H1 (cell line): Measurements from ENCODE around the gene ISL2. TPM values are rescaled to one million over a fixed set of nuclear protein-coding genes. Genes with fewer than 3 reads are reported as not detected.
"Not testable (repeated sequence)": the region's sequence is repeated elsewhere in the genome, so short reads cannot be mapped to it uniquely, and the experiment has no call there.

Experiments used
- CTCF ChIA-PET: fragments of 300-600 bp; sonication (Branson Sonifier 250); formaldehyde crosslinking; loops from one replicate; lab custom pipeline; 2021; ENCODE audit not compliant: partially characterized antibody; lab: Charles Lee
- POLR2A ChIA-PET: fragments of 300-600 bp; sonication (Branson Sonifier 250); formaldehyde crosslinking; loops from one replicate; lab custom pipeline; 2021; ENCODE audit warnings: inconsistent platforms; ENCODE audit not compliant: partially characterized antibody; lab: Charles Lee
- DNase-seq, 2 experiments: peaks; one replicate each; pipeline versions ENCODE4 v3.0.0 to v3.0.0-alpha.2; 2010 to 2022; ENCODE audit warnings: low spot score in 2 of 2, low read depth in 1 of 2, mixed read lengths in 1 of 2
- FAIRE-seq: peaks from 2 replicates; lab custom pipeline; 2011; peaks lifted over from hg19 to GRCh38; lab: Jason Lieb, UNC
- H2AFZ ChIP-seq: 2 replicates; pipeline ENCODE4 v1.8.1; 2012; ENCODE audit warnings: low read length, inconsistent platforms
- H2AK5ac ChIP-seq: 2 replicates; pipeline ENCODE4 v1.6.1; 2013; ENCODE audit warnings: low read depth, low read length
- H2BK120ac ChIP-seq: replicated peaks from 2 replicates; pipeline ENCODE3; 2013; ENCODE audit warnings: low read depth, low read length, inconsistent platforms
- H2BK12ac ChIP-seq: 2 replicates; pipeline ENCODE4 v1.6.1; 2013; ENCODE audit warnings: low read depth, low read length
- H2BK15ac ChIP-seq: 2 replicates; pipeline ENCODE4 v1.6.1; 2013; ENCODE audit warnings: low read length
- H2BK20ac ChIP-seq: 2 replicates; pipeline ENCODE4 v1.6.1; 2013; ENCODE audit warnings: low read length
- H2BK5ac ChIP-seq: 2 replicates; pipeline ENCODE4 v1.6.1; 2013; ENCODE audit warnings: low read depth, low read length
- H3K14ac ChIP-seq: 2 replicates; pipeline ENCODE4 v1.6.1; 2013; ENCODE audit warnings: inconsistent platforms; ENCODE audit not compliant: insufficient read length
- H3K18ac ChIP-seq: 2 replicates; pipeline ENCODE4 v1.6.1; 2013; ENCODE audit warnings: low read length; ENCODE audit errors: extremely low read depth
- H3K23ac ChIP-seq: 2 replicates; pipeline ENCODE4 v1.6.1; 2013; ENCODE audit warnings: inconsistent platforms; ENCODE audit not compliant: insufficient read length
- H3K23me2 ChIP-seq: 2 replicates; pipeline ENCODE4 v1.6.1; 2013; ENCODE audit warnings: low read depth, low read length
- H3K27ac ChIP-seq: 2 replicates; pipeline ENCODE4 v1.6.1; 2011; ENCODE audit warnings: low read depth, low read length, inconsistent platforms
- H3K27me3 ChIP-seq, 4 experiments: replicated peaks in 1 of 4; 1 replicate in 1 of 4; 2 replicates in 3 of 4; pipeline versions ENCODE4 v1.6.1 to v1.8.1; 2011 to 2013; ENCODE audit warnings: low read length in 3 of 4, mild to moderate bottlenecking in 3 of 4, inconsistent platforms in 2 of 4, mixed read lengths in 2 of 4, moderate library complexity in 1 of 4; ENCODE audit not compliant: control insufficient read depth in 3 of 4, insufficient read depth in 3 of 4; ENCODE audit errors: extremely low read depth in 1 of 4
- H3K36me3 ChIP-seq, 4 experiments: 2 replicates each; pipeline versions ENCODE4 v1.6.1 to v1.8.1; 2011 to 2013; ENCODE audit warnings: mild to moderate bottlenecking in 4 of 4, low read length in 3 of 4, moderate library complexity in 2 of 4, control low read depth in 1 of 4, inconsistent platforms in 1 of 4; ENCODE audit not compliant: insufficient read depth in 4 of 4, control insufficient read depth in 2 of 4
- H3K4ac ChIP-seq: replicated peaks from 2 replicates; pipeline ENCODE3; 2013; ENCODE audit warnings: low read length, low read depth, mixed read lengths, inconsistent platforms; ENCODE audit not compliant: insufficient read length
- H3K4me1 ChIP-seq, 4 experiments: replicated peaks in 1 of 4; 1 replicate in 1 of 4; 2 replicates in 3 of 4; pipeline versions ENCODE4 v1.6.1 to v1.8.1; 2011 to 2013; ENCODE audit warnings: low read length in 3 of 4, inconsistent platforms in 2 of 4, mixed read lengths in 1 of 4; ENCODE audit not compliant: insufficient read depth in 4 of 4, control insufficient read depth in 3 of 4
- H3K4me2 ChIP-seq, 2 experiments: 2 replicates each; pipeline versions ENCODE4 v1.6.1 to v1.8.1; 2011 to 2013; ENCODE audit warnings: low read depth in 2 of 2, low read length in 2 of 2, control low read depth in 1 of 2, inconsistent platforms in 1 of 2, mild to moderate bottlenecking in 1 of 2; ENCODE audit not compliant: insufficient read depth in 1 of 2
- H3K4me3 ChIP-seq, 4 experiments: fragments of 200-600, 300-600 bp in 1 of 4; sonication (generic), shearing (Covaris generic), sonication (Bioruptor Twin) in 1 of 4; 2 replicates each; pipeline versions ENCODE4 v1.5.1 to v1.8.1; 2011 to 2016; ENCODE audit warnings: low read length in 4 of 4, low read depth in 3 of 4, control low read depth in 2 of 4, inconsistent platforms in 2 of 4, mild to moderate bottlenecking in 2 of 4, mixed read lengths in 1 of 4, moderate library complexity in 1 of 4; ENCODE audit not compliant: insufficient read depth in 2 of 4; ENCODE audit errors: extremely low read depth in 1 of 4
- H3K56ac ChIP-seq: replicated peaks from 2 replicates; pipeline ENCODE3; 2013; ENCODE audit warnings: low read depth, mild to moderate bottlenecking, mixed read lengths, low read length, inconsistent platforms; ENCODE audit not compliant: insufficient read length
- H3K79me1 ChIP-seq: 2 replicates; pipeline ENCODE4 v1.6.1; 2013; ENCODE audit warnings: low read depth, low read length, control low read depth
- H3K79me2 ChIP-seq, 2 experiments: 2 replicates each; pipeline versions ENCODE4 v1.6.1 to v1.8.1; 2012 to 2013; ENCODE audit warnings: low read length in 2 of 2, mild to moderate bottlenecking in 2 of 2, inconsistent platforms in 1 of 2; ENCODE audit not compliant: insufficient read depth in 2 of 2, control insufficient read depth in 1 of 2
- H3K9ac ChIP-seq, 4 experiments: replicated peaks in 1 of 4; 1 replicate in 1 of 4; 2 replicates in 3 of 4; pipeline versions ENCODE4 v1.6.1 to v1.8.1; 2011 to 2013; ENCODE audit warnings: low read depth in 3 of 4, low read length in 3 of 4, control low read depth in 2 of 4, mild to moderate bottlenecking in 2 of 4, moderate library complexity in 2 of 4, inconsistent platforms in 1 of 4; ENCODE audit errors: extremely low read depth in 1 of 4
- H3K9me3 ChIP-seq, 2 experiments: 2 replicates each; pipeline versions ENCODE4 v1.6.1 to v1.8.1; 2012 to 2013; ENCODE audit warnings: mild to moderate bottlenecking in 2 of 2, moderate library complexity in 2 of 2, control low read depth in 1 of 2, inconsistent platforms in 1 of 2, low read depth in 1 of 2, low read length in 1 of 2, mixed read lengths in 1 of 2; ENCODE audit not compliant: insufficient read depth in 2 of 2
- H4K20me1 ChIP-seq, 2 experiments: replicated peaks in 1 of 2; 2 replicates each; pipeline versions ENCODE3 to v1.8.1; 2011 to 2013; ENCODE audit warnings: inconsistent platforms in 2 of 2, low read length in 2 of 2, mild to moderate bottlenecking in 1 of 2; ENCODE audit not compliant: insufficient read depth in 2 of 2, control insufficient read depth in 1 of 2
- H4K5ac ChIP-seq: 2 replicates; pipeline ENCODE4 v1.6.1; 2013; ENCODE audit warnings: low read length, low read depth, mixed read lengths, inconsistent platforms; ENCODE audit not compliant: insufficient read length
- H4K8ac ChIP-seq: 2 replicates; pipeline ENCODE4 v1.8.0; 2013; ENCODE audit warnings: mild to moderate bottlenecking, moderate library complexity, low read length, inconsistent platforms; ENCODE audit not compliant: insufficient read depth; ENCODE audit errors: extremely low read depth
- H4K91ac ChIP-seq: replicated peaks from 2 replicates; pipeline ENCODE3; 2013; ENCODE audit warnings: low read length, mixed read lengths, inconsistent platforms; ENCODE audit not compliant: insufficient read length
- WGBS, 2 experiments: shearing (Covaris generic) in 1 of 2; methylation state at CpG; one replicate each; pipeline versions ENCODE4 v1.1.6 to v1.1.7; 2013 to 2015; ENCODE audit warnings: low lambda C conversion rate in 2 of 2, mixed read lengths in 2 of 2, inconsistent platforms in 1 of 2, low coverage in 1 of 2, missing lambda C conversion rate in 1 of 2; ENCODE audit not compliant: insufficient replicate concordance in 2 of 2, insufficient coverage in 1 of 2, insufficient read length in 1 of 2; ENCODE audit errors: extremely low coverage in 1 of 2, missing lambda C conversion rate in 1 of 2; 5-methylcytosine and 5-hydroxymethylcytosine counted together
- polyA plus RNA-seq, 7 experiments: library from polyadenylated mRNA; depleted of rRNA in 3 of 7; stranded (reverse) in 5 of 7; unstranded in 2 of 7; fragments of >200 nt in 5 of 7; fragments of 200-250 nt in 2 of 7; gene quantifications; 1 replicate in 5 of 7; 2 replicates in 1 of 7; 4 replicates in 1 of 7; pipeline versions ENCODE4 v1.2.1 to v1.2.3, GENCODE V29; 2011 to 2013; ENCODE audit warnings: missing spikeins in 2 of 7, mixed read lengths in 2 of 7
- total RNA-seq: library from RNA; stranded (reverse); fragmentation: NEBNext Ultra II Directional; extraction: Animal tissue kit (Norgen Biotek cat#: 25700); gene quantifications from 2 replicates; pipeline ENCODE4 v1.2.1, GENCODE V29; 2021

The ISL2 gene
- total and polyA plus RNA-seq, 2 of the 8 experiments (the other 6 are each of a cell fraction or from before 2014, with no cell fraction given), result 0.32 to 0.99 TPM

DNA sequence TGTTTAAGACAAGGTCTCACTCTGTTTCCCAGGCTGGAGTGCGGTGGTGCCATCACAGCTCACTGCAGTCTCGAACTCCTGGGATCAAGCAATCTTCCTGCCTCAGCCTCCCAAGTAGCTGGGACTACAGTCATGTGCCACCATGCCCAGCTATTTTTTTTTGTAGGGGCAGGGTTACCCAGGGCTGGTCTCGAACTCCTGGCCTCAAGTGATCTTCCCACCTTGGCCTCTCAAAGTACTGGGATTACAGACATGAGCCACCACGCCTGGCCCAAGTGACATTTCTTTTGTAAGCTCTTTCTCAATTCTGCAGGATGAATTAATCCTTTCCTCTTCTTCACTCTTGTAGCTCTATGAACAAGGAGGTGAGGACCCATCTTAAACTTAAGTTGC is 23.4 kb upstream of the ISL2 start:
- not testable (repeated sequence) for H3K36me3 ChIP-seq, H3K56ac ChIP-seq, H4K20me1 ChIP-seq, H2BK5ac ChIP-seq, H3K79me1 ChIP-seq, H3K23me2 ChIP-seq, H3K4me1 ChIP-seq, H4K5ac ChIP-seq, H3K27ac ChIP-seq, DNase-seq, H3K4me3 ChIP-seq, H2BK12ac ChIP-seq, H2BK120ac ChIP-seq, H2AK5ac ChIP-seq, H3K18ac ChIP-seq, H3K4ac ChIP-seq, H3K4me2 ChIP-seq, H3K9me3 ChIP-seq, H2AFZ ChIP-seq, H3K23ac ChIP-seq, H3K14ac ChIP-seq, H2BK15ac ChIP-seq, H4K8ac ChIP-seq, H2BK20ac ChIP-seq, FAIRE-seq, H3K9ac ChIP-seq, H4K91ac ChIP-seq, H3K27me3 ChIP-seq
- POLR2A ChIA-PET, result interaction anchor here (1.1 to 2.1 kb wide), 2 partner anchors 22 to 23 kb away, joined by 3 to 8 read pairs; partner anchors contain the start of gene ISL2
- WGBS, 2 experiments, result 86% methylated on average over 4 of the region's 4 CpGs; no CpG with 5 or more reads in 1 of the 2 experiments
- CTCF ChIA-PET, result interaction anchor here (0.5 to 1.7 kb wide), 7 partner anchors 16 to 122 kb away, joined by 3 to 7 read pairs (median 3); no protein-coding TSS in a partner anchor
- H3K79me2 ChIP-seq, result peaks cover 0 to 21% of the 10 kb centered on the region in 2 experiments; a peak in 2 of 4 replicates
